SK-N-MC (cell line): Measurements from ENCODE around the gene MSTO1.

Source experiments
- EZH2 ChIP-seq: fragments of 200-600 bp; sonication (generic); IDR thresholded peaks from one replicate; pipeline ENCODE4 v1.6.1; 2017; ENCODE audit warnings: antibody characterized with exemption
- POLR2AphosphoS5 ChIP-seq: IDR thresholded peaks from 2 replicates; pipeline ENCODE4 v1.6.1; 2012; ENCODE audit warnings: mild to moderate bottlenecking, low read depth, low read length, borderline replicate concordance

GRCh38 chr1:155609515-155610256 lies at the start of gene MSTO1:
- TF ChIP-seq POLR2AphosphoS5 = peak; percentile 86
- no peak for TF ChIP-seq EZH2
